ENCODE data around the gene BIRC6. TPM values are rescaled to one million over a fixed set of nuclear protein-coding genes. Genes with fewer than 3 reads are reported as not detected.

BIRC6 gene
- total RNA-seq, 1 experiment from 2014 or later: 96.7 TPM

GRCh38 chr2:32516567-32516966, 159.7 kb downstream of the BIRC6 start:
- Mint-ChIP-seq H3K9me3 (ENCODE audit: unreplicated experiment) (no peaks in the 10 kb centered on the region), H3K27ac (ENCODE audit: unreplicated experiment) (no peak overlapping the region), H3K27me3 (ENCODE audit: insufficient read depth, unreplicated experiment) (no peaks in the 10 kb centered on the region), H3K36me3 (ENCODE audit: insufficient read depth, unreplicated experiment) (peaks cover 83% of the 10 kb centered on the region), H3K4me1 (ENCODE audit: low read depth, unreplicated experiment) (no peaks in the 10 kb centered on the region), H3K4me3 (ENCODE audit: unreplicated experiment) (no peak overlapping the region)
- DNase-seq: no peak
- POLR2A ChIA-PET: no interaction called here
- BruUV-seq (replicated peaks): no TSS peak
- intact Hi-C loops (cut with micrococcal nuclease; ENCODE audit: unreplicated experiment): no loop called here
- CTCF ChIA-PET: no interaction called here
- Histone ChIP-seq H3K4me3 (ENCODE audit: low read depth, low read length) (no peak overlapping the region), H3K36me3 (ENCODE audit: control insufficient read depth, insufficient read depth, low read length) (no peaks in the 10 kb centered on the region; the same call in 1 of the 2 replicates), H3K27me3 (replicated peaks; ENCODE audit: control insufficient read depth, insufficient read depth, low read length) (no peaks in the 10 kb centered on the region), H3K9me3 (no peaks in the 10 kb centered on the region), H3K4me1 (no peaks in the 10 kb centered on the region)
- TF ChIP-seq, protein P1, sequence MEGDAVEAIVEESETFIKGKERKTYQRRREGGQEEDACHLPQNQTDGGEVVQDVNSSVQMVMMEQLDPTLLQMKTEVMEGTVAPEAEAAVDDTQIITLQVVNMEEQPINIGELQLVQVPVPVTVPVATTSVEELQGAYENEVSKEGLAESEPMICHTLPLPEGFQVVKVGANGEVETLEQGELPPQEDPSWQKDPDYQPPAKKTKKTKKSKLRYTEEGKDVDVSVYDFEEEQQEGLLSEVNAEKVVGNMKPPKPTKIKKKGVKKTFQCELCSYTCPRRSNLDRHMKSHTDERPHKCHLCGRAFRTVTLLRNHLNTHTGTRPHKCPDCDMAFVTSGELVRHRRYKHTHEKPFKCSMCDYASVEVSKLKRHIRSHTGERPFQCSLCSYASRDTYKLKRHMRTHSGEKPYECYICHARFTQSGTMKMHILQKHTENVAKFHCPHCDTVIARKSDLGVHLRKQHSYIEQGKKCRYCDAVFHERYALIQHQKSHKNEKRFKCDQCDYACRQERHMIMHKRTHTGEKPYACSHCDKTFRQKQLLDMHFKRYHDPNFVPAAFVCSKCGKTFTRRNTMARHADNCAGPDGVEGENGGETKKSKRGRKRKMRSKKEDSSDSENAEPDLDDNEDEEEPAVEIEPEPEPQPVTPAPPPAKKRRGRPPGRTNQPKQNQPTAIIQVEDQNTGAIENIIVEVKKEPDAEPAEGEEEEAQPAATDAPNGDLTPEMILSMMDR (IDR thresholded peaks at IDR 0.05; ENCODE audit: insufficient read depth in 1 of 2, low read depth in 1 of 2, low read length in 1 of 2, severe bottlenecking in 1 of 2, unreplicated experiment in 1 of 2): no peak

DNA sequence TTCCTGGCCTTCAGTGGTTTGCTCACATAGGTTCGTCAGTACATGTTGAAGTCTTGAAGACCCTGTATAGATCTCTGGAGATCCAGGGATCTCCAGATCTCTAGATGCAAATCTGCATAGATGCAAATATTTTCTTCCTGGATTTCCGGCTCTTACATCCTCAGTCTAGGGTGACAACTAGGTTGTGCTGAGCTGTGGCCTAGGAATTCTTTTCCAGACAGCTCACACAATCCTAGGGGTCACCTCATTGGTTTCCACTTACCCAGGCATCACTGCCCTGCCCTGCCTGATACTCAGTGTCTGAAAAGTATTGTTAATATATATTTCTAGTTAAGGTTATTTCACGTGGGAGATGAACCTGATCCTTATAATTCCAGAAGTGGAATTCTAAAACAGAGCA, 165.9 kb downstream of the BIRC6 start:
- Histone ChIP-seq H3K27me3 (replicated peaks; ENCODE audit: control insufficient read depth, insufficient read depth, low read length) (no peaks in the 10 kb centered on the region), H3K4me3 (ENCODE audit: low read depth, low read length) (no peak overlapping the region), H3K9me3 (no peaks in the 10 kb centered on the region), H3K36me3 (ENCODE audit: control insufficient read depth, insufficient read depth, low read length) (no peaks in the 10 kb centered on the region; the same call in 1 of the 2 replicates), H3K4me1 (no peaks in the 10 kb centered on the region)
- peaks cover 65% of the 10 kb centered on the region for H3K36me3 Mint-ChIP-seq (ENCODE audit: insufficient read depth, unreplicated experiment)
- BruUV-seq (replicated peaks): no TSS peak
- no peak overlapping the region for H3K4me3 Mint-ChIP-seq (ENCODE audit: unreplicated experiment)
- H3K27me3 Mint-ChIP-seq (ENCODE audit: insufficient read depth, unreplicated experiment): no peaks in the 10 kb centered on the region
- no peaks in the 10 kb centered on the region for H3K9me3 Mint-ChIP-seq (ENCODE audit: unreplicated experiment)
- DNase-seq: no peak
- intact Hi-C loops (cut with micrococcal nuclease; ENCODE audit: unreplicated experiment): no loop called here
- TF ChIP-seq, protein P1 (IDR thresholded peaks at IDR 0.05; ENCODE audit: insufficient read depth in 1 of 2, low read depth in 1 of 2, low read length in 1 of 2, severe bottlenecking in 1 of 2, unreplicated experiment in 1 of 2): no peak
- POLR2A ChIA-PET: no interaction called here
- CTCF ChIA-PET: no interaction called here
- no peak overlapping the region for H3K27ac Mint-ChIP-seq (ENCODE audit: unreplicated experiment)
- no peaks in the 10 kb centered on the region for H3K4me1 Mint-ChIP-seq (ENCODE audit: low read depth, unreplicated experiment)

- H3K9me3 Mint-ChIP-seq (ENCODE audit: unreplicated experiment): no peaks in the 10 kb centered on the region
- Histone ChIP-seq H3K4me1 (no peaks in the 10 kb centered on the region), H3K27me3 (replicated peaks; ENCODE audit: control insufficient read depth, insufficient read depth, low read length) (no peaks in the 10 kb centered on the region), H3K9me3 (no peaks in the 10 kb centered on the region), H3K4me3 (ENCODE audit: low read depth, low read length) (no peak overlapping the region), H3K36me3 (ENCODE audit: control insufficient read depth, insufficient read depth, low read length) (peaks cover 2% of the 10 kb centered on the region; the same call in 1 of the 2 replicates)
- no TSS peak for BruUV-seq (replicated peaks)
- ChIA-PET POLR2A (no interaction called here), CTCF (no interaction called here)
- intact Hi-C loops (cut with micrococcal nuclease; ENCODE audit: unreplicated experiment): no loop called here
- TF ChIP-seq, protein P1 (IDR thresholded peaks at IDR 0.05; ENCODE audit: insufficient read depth in 1 of 2, low read depth in 1 of 2, low read length in 1 of 2, severe bottlenecking in 1 of 2, unreplicated experiment in 1 of 2): no peak
- H3K4me1 Mint-ChIP-seq (ENCODE audit: low read depth, unreplicated experiment): no peaks in the 10 kb centered on the region
- no peak for DNase-seq
- peaks cover 67% of the 10 kb centered on the region for H3K36me3 Mint-ChIP-seq (ENCODE audit: insufficient read depth, unreplicated experiment)
- H3K27ac Mint-ChIP-seq (ENCODE audit: unreplicated experiment): no peak overlapping the region
- H3K4me3 Mint-ChIP-seq (ENCODE audit: unreplicated experiment): no peak overlapping the region
- no peaks in the 10 kb centered on the region for H3K27me3 Mint-ChIP-seq (ENCODE audit: insufficient read depth, unreplicated experiment)
These were observed 166.9 kb downstream of the BIRC6 start for GRCh38 chr2:32523686-32524085.

Measured in Caco-2 (cell line).